HepG2 (cell line): Measurements from ENCODE around the gene NEK5. TPM values are rescaled to one million over a fixed set of nuclear protein-coding genes. Genes with fewer than 3 reads are reported as not detected.

ENCODE experiments used
- CTCF ChIP-seq: sonication (generic); formaldehyde crosslinking; IDR thresholded peaks from 2 replicates; pipeline ENCODE4 v1.5.0; 2020; ENCODE audit warnings: mild to moderate bottlenecking, missing genetic modification reagents, moderate library complexity
- FOXA1 ChIP-seq, 2 experiments: fragments of 450-650 bp in 1 of 2; sonication (generic) in 1 of 2; formaldehyde crosslinking in 1 of 2; IDR thresholded peaks; 2 replicates each; pipeline versions ENCODE4 v1.4.0 to v1.6.1; 2016 to 2020; ENCODE audit warnings: missing genetic modification reagents in 1 of 2
- NR2F6 ChIP-seq, 2 experiments: IDR thresholded peaks; 2 replicates each; pipeline ENCODE4 v1.6.1; 2016; ENCODE audit warnings: antibody characterized with exemption in 1 of 2, mild to moderate bottlenecking in 1 of 2
- SOX13 ChIP-seq, 3 experiments: fragments of 450-650 bp in 1 of 3; sonication (generic) in 1 of 3; formaldehyde crosslinking in 1 of 3; IDR thresholded peaks in 2 of 3; conservative IDR thresholded peaks in 1 of 3; 2 replicates each; pipeline versions ENCODE4 v1.5.0 to v1.6.1; 2016 to 2020; ENCODE audit warnings: antibody characterized with exemption in 1 of 3, mild to moderate bottlenecking in 1 of 3, missing compliant biosample characterization in 1 of 3, missing genetic modification reagents in 1 of 3, moderate library complexity in 1 of 3
- polyA plus RNA-seq, 8 experiments: library from polyadenylated mRNA; depleted of rRNA in 3 of 8; stranded (reverse) in 7 of 8; unstranded in 1 of 8; fragments of >200 nt; fragmentation: Illumina TruSeq in 4 of 8; extraction: Trizol in 4 of 8; gene quantifications; 2 replicates each; pipeline versions ENCODE4 v1.2.1 to v1.2.3, GENCODE V29; 2011 to 2016; ENCODE audit warnings: low read depth in 4 of 8, missing spikeins in 1 of 8, mixed read lengths in 1 of 8; ENCODE audit not compliant: insufficient read depth in 1 of 8
- total RNA-seq, 5 experiments: library from RNA; depleted of rRNA; stranded (reverse); fragments of >200 nt; fragmentation: Illumina TruSeq; extraction: Trizol; gene quantifications; 2 replicates each; pipeline ENCODE4 v1.2.3, GENCODE V29; 2016; ENCODE audit warnings: low read depth in 1 of 5
- TF ChIP-seq, protein P1 (sequence below): sonication (generic); formaldehyde crosslinking; conservative IDR thresholded peaks from 2 replicates; pipeline ENCODE4 v1.4.0; 2020; ENCODE audit warnings: mild to moderate bottlenecking, missing genetic modification reagents, moderate library complexity

NEK5 gene
- total and polyA plus RNA-seq, 2 of the 13 experiments (the other 11 are each of a cell fraction or from before 2014, with no cell fraction given), result 0.12 to 0.22 TPM

GRCh38 chr13:51988988-51989618 is 139.8 kb downstream of the NEK5 start (continued):
- TF ChIP-seq CTCF (CRISPR knock-in tag) (no peak), FOXA1 (IDR thresholded peaks at IDR 0.05) (0 out of 2 replicates have a peak, but pooled peaks have one; percentile 6), FOXA1 (CRISPR knock-in tag; IDR thresholded peaks at IDR 0.05) (no peak), NR2F6 (IDR thresholded peaks at IDR 0.05) (peak; percentile 62), NR2F6 (CRISPR knock-in tag; IDR thresholded peaks at IDR 0.05) (no peak), SOX13 (IDR thresholded peaks at IDR 0.05) (no peak), SOX13 (CRISPR knock-in tag; conservative IDR thresholded peaks at IDR 0.05 in 1 of 2, IDR thresholded peaks at IDR 0.05 in 1 of 2) (peak in 1 of 2 experiments; percentile 50; a peak in 1 of 4 replicates)
- TF ChIP-seq, protein P1, sequence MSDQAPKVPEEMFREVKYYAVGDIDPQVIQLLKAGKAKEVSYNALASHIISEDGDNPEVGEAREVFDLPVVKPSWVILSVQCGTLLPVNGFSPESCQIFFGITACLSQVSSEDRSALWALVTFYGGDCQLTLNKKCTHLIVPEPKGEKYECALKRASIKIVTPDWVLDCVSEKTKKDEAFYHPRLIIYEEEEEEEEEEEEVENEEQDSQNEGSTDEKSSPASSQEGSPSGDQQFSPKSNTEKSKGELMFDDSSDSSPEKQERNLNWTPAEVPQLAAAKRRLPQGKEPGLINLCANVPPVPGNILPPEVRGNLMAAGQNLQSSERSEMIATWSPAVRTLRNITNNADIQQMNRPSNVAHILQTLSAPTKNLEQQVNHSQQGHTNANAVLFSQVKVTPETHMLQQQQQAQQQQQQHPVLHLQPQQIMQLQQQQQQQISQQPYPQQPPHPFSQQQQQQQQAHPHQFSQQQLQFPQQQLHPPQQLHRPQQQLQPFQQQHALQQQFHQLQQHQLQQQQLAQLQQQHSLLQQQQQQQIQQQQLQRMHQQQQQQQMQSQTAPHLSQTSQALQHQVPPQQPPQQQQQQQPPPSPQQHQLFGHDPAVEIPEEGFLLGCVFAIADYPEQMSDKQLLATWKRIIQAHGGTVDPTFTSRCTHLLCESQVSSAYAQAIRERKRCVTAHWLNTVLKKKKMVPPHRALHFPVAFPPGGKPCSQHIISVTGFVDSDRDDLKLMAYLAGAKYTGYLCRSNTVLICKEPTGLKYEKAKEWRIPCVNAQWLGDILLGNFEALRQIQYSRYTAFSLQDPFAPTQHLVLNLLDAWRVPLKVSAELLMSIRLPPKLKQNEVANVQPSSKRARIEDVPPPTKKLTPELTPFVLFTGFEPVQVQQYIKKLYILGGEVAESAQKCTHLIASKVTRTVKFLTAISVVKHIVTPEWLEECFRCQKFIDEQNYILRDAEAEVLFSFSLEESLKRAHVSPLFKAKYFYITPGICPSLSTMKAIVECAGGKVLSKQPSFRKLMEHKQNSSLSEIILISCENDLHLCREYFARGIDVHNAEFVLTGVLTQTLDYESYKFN (CRISPR knock-in tag), result peak; percentile 44

Other genes starting within 250 kb of the NEK5 start
- 39.6 and 57.4 TPM in 2 replicates for gene ATP7B, start 117.6 kb downstream of the NEK5 start, total RNA-seq (2016; rRNA removed; fragmentation: Illumina TruSeq; extraction: Trizol)
- gene ATP7B, start 117.6 kb downstream of the NEK5 start, polyA plus RNA-seq (2011; rRNA removed), result 31.8 and 42.1 TPM in 2 replicates
- 25.4 and 27.9 TPM in 2 replicates for gene ALG11, start 116.7 kb downstream of the NEK5 start, total RNA-seq (2016; rRNA removed; fragmentation: Illumina TruSeq; extraction: Trizol)
- gene ALG11, start 116.7 kb downstream of the NEK5 start, polyA plus RNA-seq (2011; rRNA removed), result 12.0 and 14.7 TPM in 2 replicates
- gene UTP14C, start 104.4 kb downstream of the NEK5 start, total RNA-seq (2016; rRNA removed; fragmentation: Illumina TruSeq; extraction: Trizol), result 11.0 and 12.2 TPM in 2 replicates
- 7.0 and 8.8 TPM in 2 replicates for gene UTP14C, start 104.4 kb downstream of the NEK5 start, polyA plus RNA-seq (2011; rRNA removed)
- gene NEK3, start 30.5 kb upstream of the NEK5 start, total RNA-seq (2016; rRNA removed; fragmentation: Illumina TruSeq; extraction: Trizol), result 36.7 and 44.9 TPM in 2 replicates
- 47.6 and 68.2 TPM in 2 replicates for gene NEK3, start 30.5 kb upstream of the NEK5 start, polyA plus RNA-seq (2011; rRNA removed)